Thyroid gland (tissue), 4 donors: ENCODE results near the gene SETDB2. TPM values are rescaled to one million over a fixed set of nuclear protein-coding genes. Genes with fewer than 3 reads are reported as not detected.

Experiments used
- DNase-seq, 2 donors: peaks; one replicate each; pipeline ENCODE4 v3.0.0-alpha.2; 2019
- H3K27ac ChIP-seq, 3 donors: fragments of 200-600 bp; sonication (generic); 1 replicate in 2 of 3; 2 replicates in 1 of 3; pipeline ENCODE4 v1.5.1; 2016 to 2019; ENCODE audit warnings: mild to moderate bottlenecking in 1 of 3, moderate library complexity in 1 of 3
- H3K27me3 ChIP-seq: fragments of 200-600 bp; sonication (generic); one replicate; pipeline ENCODE4 v1.5.1; 2019
- H3K36me3 ChIP-seq, 2 donors: fragments of 200-600 bp; sonication (generic); one replicate each; pipeline ENCODE4 v1.5.1; 2016 to 2019
- H3K4me1 ChIP-seq, 2 donors: fragments of 200-600 bp; sonication (generic); one replicate each; pipeline ENCODE4 v1.5.1; 2017 to 2019
- H3K4me3 ChIP-seq, 3 donors: fragments of 200-600 bp; sonication (generic); replicated peaks in 1 of 3; 1 replicate in 2 of 3; 2 replicates in 1 of 3; pipeline ENCODE4 v1.5.1; 2016; ENCODE audit warnings: mild to moderate bottlenecking in 1 of 3
- H3K9me3 ChIP-seq: fragments of 200-600 bp; sonication (generic); one replicate; pipeline ENCODE4 v1.5.1; 2017
- CTCF ChIP-seq, 6 experiments: fragments of 200-600 bp in 3 of 6; fragments of 450-650 bp in 3 of 6; sonication (generic) in 3 of 6; IDR thresholded peaks; one replicate each; pipeline ENCODE4 v1.5.1; 2016 to 2019; ENCODE audit warnings: antibody characterized with exemption in 6 of 6, mild to moderate bottlenecking in 2 of 6, inconsistent platforms in 1 of 6, moderate library complexity in 1 of 6
- POLR2A ChIP-seq, 2 donors: fragments of 450-650 bp; IDR thresholded peaks; one replicate each; pipeline ENCODE4 v1.6.1; 2017; ENCODE audit warnings: antibody characterized with exemption in 2 of 2, mild to moderate bottlenecking in 2 of 2, moderate library complexity in 1 of 2
- WGBS, 2 donors: methylation state at CpG; one replicate each; pipeline ENCODE4 v1.1.5; 2017; 5-methylcytosine and 5-hydroxymethylcytosine counted together
- intact Hi-C: fragments of 100-400 bp; cut with DNase I; formaldehyde crosslinking; loops from one replicate; pipeline ENCODE4 v1.15.1; 2023
- total RNA-seq, 4 donors: library from RNA; depleted of rRNA; stranded (reverse); fragments of >200 nt; gene quantifications; one replicate each; pipeline ENCODE4 v1.2.3, GENCODE V29; 2016

The SETDB2 gene
- total RNA-seq, 4 donors from 2014 or later: 17.9 to 27.4 (median 22.1) TPM

- no peak overlapping the region for H3K4me3 ChIP-seq
- no peaks in the 10 kb centered on the region for H3K9me3 ChIP-seq
- TF ChIP-seq POLR2A (IDR thresholded peaks at IDR 0.05) (no peak), CTCF (IDR thresholded peaks at IDR 0.05) (no peak)
- intact Hi-C loops: no loop called here
- peaks cover 5 to 24% of the 10 kb centered on the region in 2 donors for H3K36me3 ChIP-seq
- H3K27me3 ChIP-seq: no peaks in the 10 kb centered on the region
- H3K4me1 ChIP-seq: peaks cover 12 to 34% of the 10 kb centered on the region in 2 donors
- DNase-seq: no peak
- H3K27ac ChIP-seq: peak overlapping the region in 2 of 3 donors; percentile 50 to 59
- WGBS, 2 donors: 83 to 89% methylated on average over 3 of the region's 3 CpGs
Observed at GRCh38 chr13:49539746-49540145, 95.7 kb downstream of the SETDB2 start.

GRCh38 chr13:49540552-49540951, 96.5 kb downstream of the SETDB2 start:
- Histone ChIP-seq H3K36me3 (peaks cover 5 to 24% of the 10 kb centered on the region in 2 donors), H3K27ac (peak overlapping the region in 2 of 3 donors; percentile 50 to 59), H3K4me1 (peaks cover 10 to 32% of the 10 kb centered on the region in 2 donors), H3K9me3 (no peaks in the 10 kb centered on the region), H3K27me3 (no peaks in the 10 kb centered on the region), H3K4me3 (no peak overlapping the region)
- TF ChIP-seq POLR2A (IDR thresholded peaks at IDR 0.05): no peak
- TF ChIP-seq CTCF (IDR thresholded peaks at IDR 0.05): no peak
- no peak for DNase-seq
- intact Hi-C loops: no loop called here
- WGBS, 2 donors: 62 to 64% methylated on average over 7 of the region's 7 CpGs

- WGBS, 2 donors: 93 to 97% methylated on average over 3 of the region's 3 CpGs
- peaks cover 0 to 38% of the 10 kb centered on the region in 2 donors for H3K4me1 ChIP-seq
- DNase-seq: no peak
- peaks cover 19 to 28% of the 10 kb centered on the region in 2 donors for H3K36me3 ChIP-seq
- H3K9me3 ChIP-seq: no peaks in the 10 kb centered on the region
- H3K4me3 ChIP-seq: no peak overlapping the region
- no peak for TF ChIP-seq POLR2A (IDR thresholded peaks at IDR 0.05)
- TF ChIP-seq CTCF (IDR thresholded peaks at IDR 0.05): no peak
- no peaks in the 10 kb centered on the region for H3K27me3 ChIP-seq
- intact Hi-C loops: no loop called here
- no peak overlapping the region for H3K27ac ChIP-seq
Observed at GRCh38 chr13:49543656-49544055, 99.6 kb downstream of the SETDB2 start.

Other genes starting within 250 kb of the SETDB2 start
- gene MLNR, start 223.9 kb upstream of the SETDB2 start, total RNA-seq: 1 to 10 TPM; 1.1 to 6.5 (median 1.2) TPM
- gene CDADC1, start 196.3 kb upstream of the SETDB2 start, total RNA-seq: 10 to 100 TPM; 14.0 to 75.9 (median 18.7) TPM
- 10 to 100 TPM; 23.3 to 41.0 (median 31.0) TPM for gene CAB39L, start 210 bp upstream of the SETDB2 start, total RNA-seq
- 10 to 100 TPM; 53.9 to 71.4 (median 64.2) TPM for gene PHF11, start 51.7 kb downstream of the SETDB2 start, total RNA-seq
- 100 to 1,000 TPM in 2 of 4 donors, 10 to 100 TPM in 2; 82.2 to 172 (median 98.0) TPM for gene RCBTB1, start 141.3 kb downstream of the SETDB2 start, total RNA-seq
- 1 to 10 TPM in 1 of 4 donors, under 1 TPM in 3; 0.33 to 1.2 (median 0.43) TPM for gene ARL11, start 184.2 kb downstream of the SETDB2 start, total RNA-seq
- 100 to 1,000 TPM in 1 of 4 donors, 10 to 100 TPM in 3; 41.0 to 102 (median 66.9) TPM for gene EBPL, start 247.2 kb downstream of the SETDB2 start, total RNA-seq